HepG2 (cell line): ENCODE measurements around the gene SLC16A3. TPM values are rescaled to one million over a fixed set of nuclear protein-coding genes. Genes with fewer than 3 reads are reported as not detected.

Experiments
- DRAP1 ChIP-seq: IDR thresholded peaks from 2 replicates; pipeline ENCODE4 v1.6.1; 2016; ENCODE audit warnings: missing genetic modification reagents, missing compliant biosample characterization
- GMEB2 ChIP-seq: IDR thresholded peaks from 2 replicates; pipeline ENCODE4 v1.6.1; 2016; ENCODE audit warnings: missing biosample characterization, missing genetic modification reagents, low read depth
- HNRNPK ChIP-seq: fragments of 200-400 bp; formaldehyde crosslinking; IDR thresholded peaks from 2 replicates; pipeline ENCODE4 v1.6.1; 2018; ENCODE audit warnings: low read length, low read depth, moderate library complexity, mild to moderate bottlenecking; ENCODE audit not compliant: poor library complexity, severe bottlenecking
- KDM2A ChIP-seq: sonication (generic); formaldehyde crosslinking; IDR thresholded peaks from 2 replicates; pipeline ENCODE4 v1.4.0; 2020; ENCODE audit warnings: low read depth, missing genetic modification reagents, borderline replicate concordance
- NCOA2 ChIP-seq: sonication (generic); formaldehyde crosslinking; IDR thresholded peaks from 2 replicates; pipeline ENCODE4 v1.8.0; 2022; ENCODE audit warnings: inconsistent platforms
- NFE2L2 ChIP-seq: fragments of 150-350 bp; IDR thresholded peaks from 2 replicates; pipeline ENCODE4 v1.6.1; 2014; ENCODE audit warnings: low read length
- NR2F2 ChIP-seq: IDR thresholded peaks from 2 replicates; pipeline ENCODE4 v1.6.1; 2012; ENCODE audit warnings: low read depth, inconsistent platforms, borderline replicate concordance
- RFX3 ChIP-seq: IDR thresholded peaks from 2 replicates; pipeline ENCODE4 v1.6.1; 2016; ENCODE audit warnings: missing biosample characterization, missing genetic modification reagents
- RXRA ChIP-seq: sonication (generic); formaldehyde crosslinking; IDR thresholded peaks from 2 replicates; pipeline ENCODE4 v1.5.1; 2020; ENCODE audit warnings: missing genetic modification reagents
- SRY ChIP-seq: sonication (generic); formaldehyde crosslinking; IDR thresholded peaks from 2 replicates; pipeline ENCODE4 v1.8.0; 2022; ENCODE audit warnings: mild to moderate bottlenecking, missing genetic modification reagents
- TERF1 ChIP-seq: sonication (generic); formaldehyde crosslinking; IDR thresholded peaks from 2 replicates; pipeline ENCODE4 v1.8.0; 2022; ENCODE audit warnings: mild to moderate bottlenecking, missing genetic modification reagents, moderate library complexity
- TP53 ChIP-seq: sonication (generic); formaldehyde crosslinking; conservative IDR thresholded peaks from 2 replicates; pipeline ENCODE4 v1.4.0; 2020; ENCODE audit warnings: missing genetic modification reagents
- ZBTB39 ChIP-seq: sonication (generic); formaldehyde crosslinking; IDR thresholded peaks from 2 replicates; pipeline ENCODE4 v1.5.0; 2020; ENCODE audit warnings: missing genetic modification reagents
- ZFP36 ChIP-seq: fragments of 150-350 bp; IDR thresholded peaks from 2 replicates; pipeline ENCODE4 v1.6.1; 2018; ENCODE audit warnings: borderline replicate concordance, low read length, low read depth; ENCODE audit not compliant: partially characterized antibody
- ZGPAT ChIP-seq: IDR thresholded peaks from 2 replicates; pipeline ENCODE4 v1.6.1; 2016; ENCODE audit warnings: mild to moderate bottlenecking
- ZNF766 ChIP-seq: sonication (generic); formaldehyde crosslinking; IDR thresholded peaks from 2 replicates; pipeline ENCODE4 v1.5.0; 2020; ENCODE audit warnings: missing genetic modification reagents, borderline replicate concordance
- ZNF773 ChIP-seq: sonication (generic); formaldehyde crosslinking; IDR thresholded peaks from 2 replicates; pipeline ENCODE4 v1.4.0; 2020; ENCODE audit warnings: missing genetic modification reagents, borderline replicate concordance
- ZXDC ChIP-seq: sonication (generic); formaldehyde crosslinking; IDR thresholded peaks from 2 replicates; pipeline ENCODE4 v1.5.0; 2020; ENCODE audit warnings: mild to moderate bottlenecking, missing genetic modification reagents
- polyA plus RNA-seq, 8 experiments: library from polyadenylated mRNA; depleted of rRNA in 3 of 8; stranded (reverse) in 7 of 8; unstranded in 1 of 8; fragments of >200 nt; fragmentation: Illumina TruSeq in 4 of 8; extraction: Trizol in 4 of 8; gene quantifications; 2 replicates each; pipeline versions ENCODE4 v1.2.1 to v1.2.3, GENCODE V29; 2011 to 2016; ENCODE audit warnings: low read depth in 4 of 8, missing spikeins in 1 of 8, mixed read lengths in 1 of 8; ENCODE audit not compliant: insufficient read depth in 1 of 8
- total RNA-seq, 5 experiments: library from RNA; depleted of rRNA; stranded (reverse); fragments of >200 nt; fragmentation: Illumina TruSeq; extraction: Trizol; gene quantifications; 2 replicates each; pipeline ENCODE4 v1.2.3, GENCODE V29; 2016; ENCODE audit warnings: low read depth in 1 of 5

Gene SLC16A3
- total and polyA plus RNA-seq, 2 of the 13 experiments (the other 11 are each of a cell fraction or from before 2014, with no cell fraction given): 242 to 349 TPM

- no peak; the same call in 1 of the 2 replicates for TF ChIP-seq ZXDC (CRISPR knock-in tag)
- TF ChIP-seq TP53 (CRISPR knock-in tag): no peak
- no peak for TF ChIP-seq TERF1
- TF ChIP-seq ZNF773 (CRISPR knock-in tag): no peak
- TF ChIP-seq RXRA: peak; percentile 100
- TF ChIP-seq NCOA2 (CRISPR knock-in tag): peak; percentile 97
- no peak for TF ChIP-seq NFE2L2
- no peak; the same call in 1 of the 2 replicates for TF ChIP-seq NR2F2
- TF ChIP-seq ZBTB39 (CRISPR knock-in tag): peak; percentile 93; the same call in 1 of the 2 replicates
- TF ChIP-seq SRY (CRISPR knock-in tag): no peak
- TF ChIP-seq DRAP1: no peak; the same call in none of the 2 replicates
- no peak for TF ChIP-seq ZFP36
- TF ChIP-seq RFX3 (CRISPR knock-in tag): no peak
- no peak for TF ChIP-seq GMEB2 (CRISPR knock-in tag)
- peak; percentile 79; the same call in 1 of the 2 replicates for TF ChIP-seq ZNF766 (CRISPR knock-in tag)
- TF ChIP-seq ZGPAT (CRISPR knock-in tag): peak; percentile 95
- no peak for TF ChIP-seq HNRNPK
- TF ChIP-seq KDM2A (CRISPR knock-in tag): peak; percentile 87; the same call in 1 of the 2 replicates
Observed at GRCh38 chr17:82287868-82288801, 59.3 kb downstream of the SLC16A3 start (continued).
